OCI-LY7 (cell line): Measurements from ENCODE around the gene CCDC126. TPM values are rescaled to one million over a fixed set of nuclear protein-coding genes. Genes with fewer than 3 reads are reported as not detected.

Experiments used
- BruUV-seq: library from RNA; stranded (reverse); fragments of 400-500 nt; replicated peaks from 2 replicates; lab custom pipeline; 2021; lab: Mats Ljungman, UMichigan
- CTCF ChIA-PET: fragments of 300-600 bp; sonication (Branson Sonifier 250); formaldehyde crosslinking; loops from one replicate; lab custom pipeline; 2022; ENCODE audit warnings: antibody characterized with exemption; ENCODE audit not compliant: unreplicated experiment; lab: Charles Lee
- POLR2A ChIA-PET: fragments of 300-600 bp; sonication (Branson Sonifier 250); formaldehyde crosslinking; loops from one replicate; lab custom pipeline; 2022; ENCODE audit warnings: antibody characterized with exemption; lab: Charles Lee
- DNase-seq: peaks from one replicate; pipeline ENCODE4 v3.0.0-alpha.2; 2015; ENCODE audit warnings: low spot score
- H2AFZ ChIP-seq: fragments of 200-600 bp; sonication (generic), shearing (Covaris generic); 2 replicates; pipeline ENCODE4 v1.6.1; 2014; ENCODE audit warnings: mild to moderate bottlenecking, antibody characterized with exemption, low read length, moderate library complexity
- H3K27ac ChIP-seq: fragments of 200-600 bp; sonication (generic); 2 replicates; pipeline ENCODE4 v1.5.1; 2014; ENCODE audit warnings: mixed run types, low read depth, mild to moderate bottlenecking, moderate library complexity, low read length, inconsistent platforms; ENCODE audit not compliant: poor library complexity, severe bottlenecking
- H3K36me3 ChIP-seq: fragments of 200-600 bp; sonication (generic); 2 replicates; pipeline ENCODE4 v1.6.1; 2014; ENCODE audit warnings: mild to moderate bottlenecking, antibody characterized with exemption, low read length, moderate library complexity, mixed read lengths; ENCODE audit not compliant: insufficient read depth
- H3K4me1 ChIP-seq: fragments of 200-600 bp; sonication (generic); 2 replicates; pipeline ENCODE4 v1.5.1; 2014; ENCODE audit warnings: mild to moderate bottlenecking, low read length; ENCODE audit not compliant: insufficient read depth, poor library complexity, severe bottlenecking
- H3K4me2 ChIP-seq: fragments of 200-600 bp; sonication (generic); 2 replicates; pipeline ENCODE4 v1.6.1; 2014; ENCODE audit warnings: mild to moderate bottlenecking, low read length
- H3K4me3 ChIP-seq: fragments of 200-600 bp; sonication (generic); 2 replicates; pipeline ENCODE4 v1.5.1; 2014; ENCODE audit warnings: mild to moderate bottlenecking, low read depth, low read length; ENCODE audit not compliant: poor library complexity, severe bottlenecking
- H3K79me2 ChIP-seq: fragments of 200-600 bp; sonication (generic); 2 replicates; pipeline ENCODE4 v1.6.1; 2016; ENCODE audit warnings: low read depth, mild to moderate bottlenecking, low read length, moderate library complexity, mixed read lengths; ENCODE audit not compliant: insufficient read depth
- H3K9me2 ChIP-seq: fragments of 200-600 bp; sonication (generic); 2 replicates; pipeline ENCODE4 v1.6.1; 2016; ENCODE audit warnings: mild to moderate bottlenecking, low read length, mixed read lengths; ENCODE audit not compliant: insufficient read depth
- H3K9me3 ChIP-seq: fragments of 200-600 bp; sonication (generic); 2 replicates; pipeline ENCODE4 v1.6.1; 2014; ENCODE audit warnings: mild to moderate bottlenecking, mixed run types, low read length, mixed read lengths
- H4K20me1 ChIP-seq: fragments of 200-600 bp; sonication (generic); 2 replicates; pipeline ENCODE4 v1.6.1; 2014; ENCODE audit warnings: mild to moderate bottlenecking, antibody characterized with exemption, low read length, moderate library complexity, mixed read lengths; ENCODE audit not compliant: insufficient read depth
- CTCF ChIP-seq: fragments of 200-600 bp; sonication (generic); conservative IDR thresholded peaks from 2 replicates; pipeline ENCODE4 v1.5.1; 2014; ENCODE audit warnings: mild to moderate bottlenecking, antibody characterized with exemption, low read length, moderate library complexity, mixed read lengths
- EZH2phosphoT487 ChIP-seq: fragments of 200-600 bp; sonication (generic); IDR thresholded peaks from 2 replicates; pipeline ENCODE4 v1.6.1; 2018; ENCODE audit warnings: low read depth, borderline replicate concordance, mild to moderate bottlenecking, mixed run types, antibody characterized with exemption, low read length, moderate library complexity, mixed read lengths
- intact Hi-C: fragments of 100-400 bp; cut with micrococcal nuclease; formaldehyde crosslinking; loops from one replicate; pipeline ENCODE4 v1.10.0; 2022; ENCODE audit not compliant: unreplicated experiment
- total RNA-seq, 2 experiments: library from RNA; depleted of rRNA in 1 of 2; stranded (reverse); fragments of >200 nt in 1 of 2; shearing (Covaris generic) in 1 of 2; gene quantifications; 2 replicates each; pipeline ENCODE4 v1.2.3, GENCODE V29; 2014 to 2022

CCDC126 gene
- total RNA-seq, 2 experiments from 2014 or later: 9.6 to 14.2 TPM

- no peak overlapping the region for H3K4me2 ChIP-seq
- intact Hi-C loops: no loop called here
- H2AFZ ChIP-seq: no peak overlapping the region
- no peaks in the 10 kb centered on the region for H3K79me2 ChIP-seq
- H3K4me1 ChIP-seq: no peaks in the 10 kb centered on the region
- ChIA-PET POLR2A (no interaction called here), CTCF (no interaction called here)
- no peaks in the 10 kb centered on the region for H3K9me3 ChIP-seq
- TF ChIP-seq EZH2phosphoT487: no peak
- no peak for TF ChIP-seq CTCF
- BruUV-seq: no TSS peak
- H3K4me3 ChIP-seq: no peak overlapping the region
- 0 out of 2 replicates have a peak, but pooled peaks cover 4% of the 10 kb centered on the region for H4K20me1 ChIP-seq
- no peak for DNase-seq
- H3K36me3 ChIP-seq: peaks cover 10% of the 10 kb centered on the region; the same call in 1 of the 2 replicates
- no peaks in the 10 kb centered on the region for H3K9me2 ChIP-seq
- no peak overlapping the region for H3K27ac ChIP-seq
Observed at GRCh38 chr7:23607130-23607529, 9.9 kb downstream of the CCDC126 start.

GRCh38 chr7:23607866-23608265 is 10.7 kb downstream of the CCDC126 start:
- ChIA-PET CTCF (no interaction called here), POLR2A (interaction anchor here (1.4 kb wide), 1 partner anchor 9 kb away, joined by 4 read pairs; no protein-coding TSS in a partner anchor)
- Histone ChIP-seq H3K27ac (no peak overlapping the region), H3K9me2 (no peaks in the 10 kb centered on the region), H3K79me2 (no peaks in the 10 kb centered on the region), H2AFZ (no peak overlapping the region), H3K36me3 (peaks cover 16% of the 10 kb centered on the region), H3K9me3 (peaks cover 4% of the 10 kb centered on the region; the same call in 1 of the 2 replicates), H3K4me3 (no peak overlapping the region), H3K4me2 (no peak overlapping the region), H3K4me1 (no peaks in the 10 kb centered on the region), H4K20me1 (0 out of 2 replicates have a peak, but pooled peaks cover 1% of the 10 kb centered on the region)
- intact Hi-C loops: no loop called here
- no TSS peak for BruUV-seq
- TF ChIP-seq EZH2phosphoT487 (no peak), CTCF (no peak)
- no peak for DNase-seq

GRCh38 chr7:23615331-23615730 is 18.1 kb downstream of the CCDC126 start:
- no peak for TF ChIP-seq CTCF
- no peak for TF ChIP-seq EZH2phosphoT487
- ChIA-PET CTCF (no interaction called here), POLR2A (interaction anchor here (1.3 kb wide), 1 partner anchor 15 kb away, joined by 4 read pairs; no protein-coding TSS in a partner anchor)
- no TSS peak for BruUV-seq
- Histone ChIP-seq H3K9me3 (peaks cover 12% of the 10 kb centered on the region; the same call in 1 of the 2 replicates), H3K4me1 (no peaks in the 10 kb centered on the region), H4K20me1 (no peaks in the 10 kb centered on the region), H3K79me2 (no peaks in the 10 kb centered on the region), H3K4me3 (no peak overlapping the region), H3K9me2 (no peaks in the 10 kb centered on the region), H3K36me3 (peaks cover 32% of the 10 kb centered on the region), H3K4me2 (no peak overlapping the region), H2AFZ (no peak overlapping the region), H3K27ac (no peak overlapping the region)
- intact Hi-C loops: no loop called here
- DNase-seq: no peak
